ENCODE measurements around the gene NSMCE4A.

The NSMCE4A gene

DNA sequence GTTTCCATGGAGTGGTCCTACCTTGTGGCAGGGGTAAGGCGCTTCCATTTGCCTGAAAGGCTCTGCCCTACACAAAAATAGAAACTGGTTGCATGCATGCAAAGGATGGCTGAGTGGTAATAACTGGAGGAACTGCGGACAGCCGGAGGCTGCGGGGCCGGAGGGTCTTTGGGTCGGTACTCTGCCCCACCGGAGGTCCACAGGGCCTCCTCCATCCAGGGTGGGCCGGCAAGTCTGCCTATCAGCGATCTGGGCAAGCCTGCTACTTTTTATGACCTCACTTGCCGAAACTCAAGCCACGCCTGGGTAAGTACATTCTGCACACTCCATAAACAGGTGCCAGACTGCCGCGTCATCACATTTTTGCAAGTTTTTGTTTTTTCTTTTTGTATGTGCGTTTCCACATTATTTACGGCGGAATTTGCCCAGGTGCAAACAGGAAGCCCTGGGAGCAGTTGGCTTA lies 44.0 kb upstream of the NSMCE4A start:
- no peak for TF ChIP-seq ZFX (IDR thresholded peaks at IDR 0.05; ENCODE audit: borderline replicate concordance)
- TF ChIP-seq, protein P1, sequence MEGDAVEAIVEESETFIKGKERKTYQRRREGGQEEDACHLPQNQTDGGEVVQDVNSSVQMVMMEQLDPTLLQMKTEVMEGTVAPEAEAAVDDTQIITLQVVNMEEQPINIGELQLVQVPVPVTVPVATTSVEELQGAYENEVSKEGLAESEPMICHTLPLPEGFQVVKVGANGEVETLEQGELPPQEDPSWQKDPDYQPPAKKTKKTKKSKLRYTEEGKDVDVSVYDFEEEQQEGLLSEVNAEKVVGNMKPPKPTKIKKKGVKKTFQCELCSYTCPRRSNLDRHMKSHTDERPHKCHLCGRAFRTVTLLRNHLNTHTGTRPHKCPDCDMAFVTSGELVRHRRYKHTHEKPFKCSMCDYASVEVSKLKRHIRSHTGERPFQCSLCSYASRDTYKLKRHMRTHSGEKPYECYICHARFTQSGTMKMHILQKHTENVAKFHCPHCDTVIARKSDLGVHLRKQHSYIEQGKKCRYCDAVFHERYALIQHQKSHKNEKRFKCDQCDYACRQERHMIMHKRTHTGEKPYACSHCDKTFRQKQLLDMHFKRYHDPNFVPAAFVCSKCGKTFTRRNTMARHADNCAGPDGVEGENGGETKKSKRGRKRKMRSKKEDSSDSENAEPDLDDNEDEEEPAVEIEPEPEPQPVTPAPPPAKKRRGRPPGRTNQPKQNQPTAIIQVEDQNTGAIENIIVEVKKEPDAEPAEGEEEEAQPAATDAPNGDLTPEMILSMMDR (IDR thresholded peaks at IDR 0.05), result no peak
- H3K27ac ChIP-seq, result peak overlapping the region; percentile 92

DNA sequence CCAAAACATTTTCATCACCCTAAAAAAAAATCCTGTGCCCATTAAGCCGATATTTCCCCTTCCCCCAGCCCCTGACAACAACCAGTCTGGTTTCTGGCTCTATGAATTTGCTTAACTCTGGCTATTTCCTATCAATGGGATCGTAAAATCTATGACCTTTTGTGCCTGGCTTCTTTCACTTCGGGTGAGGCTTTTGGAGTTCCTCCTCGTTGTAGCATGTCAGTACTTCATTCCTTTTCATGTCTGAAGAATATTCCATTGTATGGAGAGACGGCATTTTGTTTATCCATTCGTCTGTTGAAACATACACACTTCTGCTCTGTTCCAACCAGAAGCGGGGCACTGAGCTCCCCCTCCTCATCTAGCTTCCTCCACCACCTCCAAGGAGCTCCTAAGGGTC lies 43.5 kb upstream of the NSMCE4A start:
- peak overlapping the region; percentile 92 for H3K27ac ChIP-seq
- TF ChIP-seq, protein P1 (IDR thresholded peaks at IDR 0.05), result no peak
- no peak for TF ChIP-seq ZFX (IDR thresholded peaks at IDR 0.05; ENCODE audit: borderline replicate concordance)

- H3K27ac ChIP-seq, result peak overlapping the region; percentile 92; the same call in 1 of the 2 replicates
Observed at GRCh38 chr10:122017926-122018325, 42.9 kb upstream of the NSMCE4A start.

- no peak for TF ChIP-seq ZFX (IDR thresholded peaks at IDR 0.05; ENCODE audit: borderline replicate concordance)
- TF ChIP-seq, protein P1 (IDR thresholded peaks at IDR 0.05), result no peak
- no peak overlapping the region for H3K27ac ChIP-seq
Observed at GRCh38 chr10:122014652-122015248, 39.7 kb upstream of the NSMCE4A start.

GRCh38 chr10:122013311-122013780 lies 38.3 kb upstream of the NSMCE4A start:
- H3K27ac ChIP-seq, result no peak overlapping the region

GRCh38 chr10:122012731-122013130 lies 37.7 kb upstream of the NSMCE4A start:
- TF ChIP-seq, protein P1 (IDR thresholded peaks at IDR 0.05), result no peak
- no peak for TF ChIP-seq ZFX (IDR thresholded peaks at IDR 0.05; ENCODE audit: borderline replicate concordance)
- no peak overlapping the region for H3K27ac ChIP-seq

More at GRCh38 chr10:122013311-122013780, 38.3 kb upstream of the NSMCE4A start:
- TF ChIP-seq, protein P1 (IDR thresholded peaks at IDR 0.05), result no peak
- no peak for TF ChIP-seq ZFX (IDR thresholded peaks at IDR 0.05; ENCODE audit: borderline replicate concordance)

DNA sequence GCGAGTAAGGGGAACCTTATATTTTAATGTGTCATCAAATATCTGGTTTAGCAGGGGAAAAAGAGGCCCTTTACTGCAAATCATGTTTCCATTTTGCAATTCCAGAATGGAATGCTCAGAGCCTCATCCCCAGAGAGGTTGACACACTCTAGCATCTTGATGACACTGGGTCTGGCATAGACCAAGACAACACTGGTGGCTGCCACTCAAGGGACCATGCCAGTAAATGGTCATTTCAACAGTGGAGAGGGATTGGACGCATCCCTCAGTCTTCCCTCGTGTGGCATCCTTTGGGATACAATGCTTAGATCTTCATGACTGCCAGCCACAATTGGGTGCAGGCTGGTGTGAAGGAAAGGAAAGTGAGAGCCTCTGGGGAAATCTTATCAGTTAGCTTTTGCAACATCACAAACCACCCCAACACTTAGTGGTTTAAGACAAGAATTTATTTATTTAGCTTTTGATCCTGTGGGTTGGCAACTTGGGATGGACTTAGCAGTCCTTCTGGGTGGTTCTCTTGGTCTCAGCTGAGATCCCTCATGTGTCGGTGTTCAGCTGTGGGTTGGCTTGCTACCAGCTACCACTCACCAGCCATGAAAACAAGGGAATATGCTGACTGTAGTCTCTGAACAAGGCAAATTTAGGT lies 35.5 kb upstream of the NSMCE4A start:
- H3K27ac ChIP-seq, result no peak overlapping the region
- TF ChIP-seq, protein P1 (IDR thresholded peaks at IDR 0.05), result no peak
- TF ChIP-seq ZFX (IDR thresholded peaks at IDR 0.05; ENCODE audit: borderline replicate concordance), result no peak
